ENCODE measurements around the gene ALG1L2.
"Not testable (repeated sequence)": the region's sequence is repeated elsewhere in the genome, so short reads cannot be mapped to it uniquely, and the experiment has no call there.

ALG1L2 gene

DNA sequence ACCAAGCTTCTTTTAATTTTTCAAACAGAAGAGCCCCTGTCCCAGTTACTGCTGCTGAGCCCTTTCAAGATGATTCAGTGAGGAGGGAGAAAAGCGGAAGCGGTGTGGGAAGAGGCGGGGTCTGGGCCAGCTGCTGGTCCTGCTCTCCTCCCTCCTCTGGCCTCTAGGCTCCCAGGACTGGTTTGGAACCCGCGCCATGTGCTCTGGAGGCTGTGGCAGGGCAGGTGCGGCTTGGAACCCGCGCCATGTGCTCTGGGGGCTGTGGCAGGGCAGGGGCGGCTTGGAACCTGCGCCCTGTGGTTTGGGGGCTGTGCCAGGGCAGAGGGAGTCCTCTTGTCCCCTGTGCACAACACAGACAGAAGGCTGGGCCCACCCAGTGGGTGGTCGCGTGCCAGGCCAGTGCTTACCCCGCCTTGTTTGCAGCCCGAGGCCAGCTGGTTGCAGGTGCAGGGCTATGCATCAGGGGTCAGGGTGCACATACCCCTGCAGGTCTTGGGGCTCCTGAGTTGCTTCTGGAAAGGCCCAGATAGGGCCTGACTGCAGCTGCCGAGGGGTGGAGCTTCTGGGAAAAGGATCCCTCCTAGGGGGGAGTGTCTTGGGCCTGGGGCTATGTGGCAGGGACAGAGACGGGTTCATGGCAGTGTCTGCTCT, 12.2 kb downstream of the ALG1L2 start:
- no peak for DNase-seq (ENCODE audit: low read depth in 2 of 2)

DNA sequence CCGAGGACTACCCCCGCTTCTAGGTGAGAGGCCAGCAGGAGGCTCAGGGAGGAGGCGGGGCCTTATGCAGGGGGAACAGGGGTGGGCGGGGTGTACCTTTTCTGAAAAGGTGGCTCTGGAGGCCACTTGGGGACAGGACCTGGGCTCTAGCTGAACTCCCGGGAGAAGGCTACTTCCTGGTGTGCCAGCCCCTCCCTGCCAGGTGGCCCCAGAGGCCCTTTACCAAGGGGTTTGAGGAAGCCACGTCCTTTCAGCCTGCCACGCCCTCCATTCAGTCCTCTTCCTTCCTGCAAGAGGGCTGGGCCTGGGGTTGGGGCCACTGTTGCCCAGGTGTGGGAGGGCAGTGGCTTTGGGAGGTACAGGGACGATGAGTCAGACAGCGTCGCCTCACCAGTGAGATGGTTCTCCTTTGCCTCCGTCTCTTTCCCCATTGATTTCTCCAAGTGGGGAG, 12.9 kb downstream of the ALG1L2 start:
- not testable (repeated sequence) for DNase-seq (ENCODE audit: low read depth in 2 of 2)

DNA sequence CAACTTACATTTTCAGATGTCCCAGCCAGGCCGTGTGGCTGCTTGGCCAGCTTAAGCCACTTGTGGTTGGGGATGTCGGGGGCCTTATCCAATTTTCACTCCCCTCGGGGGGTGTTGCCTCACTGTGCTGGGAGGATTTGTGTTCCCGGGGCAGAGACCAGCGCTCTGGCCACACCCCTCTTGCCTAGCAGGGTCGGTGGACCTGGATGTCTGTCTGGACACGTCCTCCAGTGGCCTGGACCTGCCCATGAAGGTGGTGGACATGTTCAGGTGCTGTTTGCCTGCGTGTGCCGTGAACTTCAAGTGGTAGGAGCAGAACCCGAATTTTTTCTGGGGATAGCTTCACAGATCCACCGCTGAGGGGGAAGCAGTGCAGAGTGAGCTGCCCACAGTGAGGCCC, 14.2 kb downstream of the ALG1L2 start:
- DNase-seq (ENCODE audit: low read depth in 2 of 2) = not testable (repeated sequence)

DNA sequence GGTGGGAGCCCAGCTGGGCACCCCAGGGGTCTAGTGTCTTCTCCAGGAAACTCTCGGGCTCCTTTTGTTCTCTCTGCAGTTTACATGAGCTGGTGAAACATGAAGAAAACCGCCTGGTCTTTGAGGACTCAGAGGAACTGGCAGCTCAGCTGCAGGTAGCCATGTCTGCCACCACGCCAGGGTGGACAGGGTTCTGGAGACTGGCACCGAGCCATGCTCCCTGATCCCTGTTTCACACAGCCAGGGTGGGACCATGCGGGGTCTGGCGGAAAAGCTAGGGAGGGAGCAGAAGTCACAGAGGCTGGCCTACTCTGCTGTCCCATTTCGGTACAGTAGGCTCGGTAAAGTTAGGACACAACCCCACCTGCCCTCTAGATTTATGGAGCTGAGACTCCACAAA, 15.5 kb downstream of the ALG1L2 start:
- DNase-seq (ENCODE audit: low read depth in 2 of 2) = not testable (repeated sequence)

DNA sequence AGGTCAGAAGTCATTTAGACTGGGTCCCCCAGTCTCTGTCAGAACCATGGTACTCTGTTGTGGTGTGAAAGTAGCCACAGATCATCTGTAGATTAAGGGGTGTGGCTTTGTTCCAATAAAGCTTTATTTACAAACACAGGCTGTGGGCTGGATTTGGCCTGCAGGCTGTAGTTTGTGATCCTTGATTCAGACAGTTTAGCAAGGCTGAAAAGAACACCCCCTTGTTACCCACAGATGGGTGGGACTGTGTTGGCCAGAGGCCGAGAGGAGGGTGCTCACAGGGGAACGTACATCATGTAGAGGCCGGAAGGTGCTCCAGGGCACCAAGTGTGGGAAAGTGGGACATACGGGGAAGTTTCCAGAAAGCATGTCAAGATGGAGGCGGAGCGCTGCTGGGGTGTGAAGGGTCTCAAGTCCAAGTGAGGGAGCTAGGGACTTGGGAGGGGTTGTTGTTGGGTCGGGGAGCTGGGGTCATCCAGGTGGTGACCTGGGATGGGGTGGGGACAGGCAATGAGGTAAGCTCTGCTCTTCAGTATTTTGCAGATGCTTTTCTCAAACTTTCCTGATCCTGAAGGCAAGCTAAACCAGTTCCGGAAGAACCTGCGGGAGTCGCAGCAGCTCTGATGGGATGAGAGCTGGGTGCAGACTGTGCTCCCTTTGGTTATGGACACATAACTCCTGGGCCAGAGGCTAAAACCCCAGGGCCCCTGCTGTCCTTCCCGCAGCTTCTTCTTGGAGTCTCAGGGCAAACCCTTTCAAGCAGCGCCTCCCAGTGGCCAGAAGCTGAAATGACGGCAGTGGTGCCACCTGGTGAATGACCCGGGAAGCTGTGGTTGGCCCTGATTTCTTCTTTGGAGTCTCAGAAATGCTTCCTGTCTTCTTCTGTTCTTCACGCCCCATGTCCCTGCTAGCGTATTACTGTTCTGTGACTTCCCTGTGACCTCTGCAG, 16.3 kb downstream of the ALG1L2 start:
- DNase-seq (ENCODE audit: low read depth in 2 of 2) = peak in 1 of 2 donors; percentile 28

DNA sequence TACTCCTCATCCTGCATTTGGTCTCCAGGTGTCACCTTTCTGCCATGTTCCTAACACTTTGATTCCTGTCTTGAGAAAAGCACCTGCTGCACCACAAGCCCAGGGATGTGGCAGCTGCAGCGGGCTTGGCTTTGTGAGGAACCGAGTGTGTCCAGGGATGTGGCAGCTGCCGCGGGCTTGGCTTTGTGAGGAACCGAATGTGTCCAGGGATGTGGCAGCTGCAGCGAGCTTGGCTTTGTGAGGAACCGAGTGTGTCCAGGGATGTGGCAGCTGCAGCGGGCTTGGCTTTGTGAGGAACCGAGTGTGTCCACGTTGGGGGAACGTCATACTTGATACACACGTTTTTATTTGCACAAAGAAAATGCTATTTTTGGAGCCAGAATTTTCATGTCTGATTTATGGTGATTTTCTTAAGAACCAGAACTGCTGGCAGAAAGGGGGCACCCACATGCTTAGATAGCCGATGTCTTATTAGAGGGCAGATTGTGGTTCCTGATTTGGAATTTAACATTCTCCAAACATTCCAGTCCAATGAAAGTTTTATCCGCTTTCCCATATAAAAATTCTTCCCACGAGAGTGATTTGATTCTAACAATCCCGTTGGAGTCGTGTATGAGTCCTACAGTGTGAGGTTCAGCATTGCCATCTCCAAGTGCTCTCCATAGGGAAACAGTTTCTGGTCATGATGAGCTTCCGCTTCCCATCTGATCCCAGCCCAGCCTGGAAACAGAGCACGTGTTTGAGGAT, 17.2 kb downstream of the ALG1L2 start:
- DNase-seq (ENCODE audit: low read depth in 2 of 2) = not testable (repeated sequence)

DNA sequence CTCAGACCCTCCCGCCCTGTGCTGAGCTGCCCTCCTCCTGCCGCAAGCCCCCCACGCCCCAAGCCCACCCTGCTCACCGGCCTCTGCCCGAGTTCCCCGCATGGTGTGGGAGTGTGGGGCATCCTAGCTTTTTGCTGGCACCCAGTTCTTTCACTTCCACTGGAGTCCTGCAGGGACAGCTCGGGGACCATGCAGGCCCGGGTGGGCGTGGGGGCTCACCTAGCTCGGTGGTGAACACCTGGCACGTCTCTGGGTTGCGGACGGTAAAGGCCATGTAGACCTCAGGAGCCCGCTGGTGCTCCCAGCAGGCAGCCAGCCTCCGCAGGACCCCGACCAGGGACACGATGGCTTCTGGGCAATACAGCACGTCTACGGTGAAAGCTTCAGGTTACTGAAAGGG, 20.9 kb downstream of the ALG1L2 start:
- not testable (repeated sequence) for DNase-seq (ENCODE audit: low read depth in 2 of 2)

DNA sequence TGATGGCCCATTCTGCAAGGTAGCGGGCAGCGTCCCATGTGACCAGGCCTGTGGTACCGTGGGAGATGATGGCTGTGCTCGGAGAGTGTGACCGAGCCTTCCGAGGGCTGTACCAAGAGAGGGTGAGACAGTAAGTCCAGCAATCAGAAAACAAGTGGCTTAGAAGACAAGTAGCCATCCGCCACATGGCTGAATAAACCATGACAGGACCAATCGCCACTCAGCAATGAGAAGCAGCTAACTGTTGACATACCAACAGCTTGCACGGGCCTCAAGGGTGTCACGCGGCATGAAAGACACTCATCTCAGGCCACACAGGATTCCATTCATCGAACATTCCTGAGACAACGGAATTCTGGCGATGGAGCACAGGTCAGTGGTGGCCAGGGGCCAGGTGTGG, 22.6 kb downstream of the ALG1L2 start:
- DNase-seq (ENCODE audit: low read depth in 2 of 2) = not testable (repeated sequence)

DNA sequence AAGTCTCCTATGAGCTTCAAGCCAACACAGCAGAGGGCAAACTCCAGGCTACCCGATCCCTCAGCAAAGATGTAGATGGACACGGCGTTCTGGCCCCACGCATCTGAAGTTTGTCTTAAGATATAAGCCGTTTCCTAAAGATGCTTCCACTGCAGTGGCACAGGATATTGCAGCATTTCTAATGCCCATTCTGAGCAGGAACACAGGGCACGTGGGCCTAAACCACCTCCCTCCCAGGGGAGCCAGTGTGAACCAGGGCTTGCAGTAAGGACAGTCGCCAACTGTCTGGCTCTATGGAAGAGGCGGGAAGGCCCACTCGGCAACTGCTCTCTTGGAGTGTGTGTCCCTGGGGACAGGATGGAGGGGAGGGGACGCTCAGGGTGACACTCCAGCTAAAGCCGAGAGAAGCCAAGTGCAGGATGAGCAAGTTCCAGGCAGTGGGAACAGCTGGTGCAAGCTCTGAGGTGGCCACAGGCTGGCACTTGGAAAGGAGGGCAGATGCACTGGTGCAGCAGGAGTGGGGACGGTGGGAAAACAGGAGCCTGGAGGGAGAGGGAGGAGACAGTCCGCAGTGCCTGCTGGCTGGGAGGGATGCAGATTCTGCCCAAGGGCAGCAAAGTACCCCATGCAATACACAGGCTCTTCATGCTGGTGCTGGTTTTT, 25.8 kb downstream of the ALG1L2 start:
- DNase-seq (ENCODE audit: low read depth in 2 of 2) = not testable (repeated sequence)

DNA sequence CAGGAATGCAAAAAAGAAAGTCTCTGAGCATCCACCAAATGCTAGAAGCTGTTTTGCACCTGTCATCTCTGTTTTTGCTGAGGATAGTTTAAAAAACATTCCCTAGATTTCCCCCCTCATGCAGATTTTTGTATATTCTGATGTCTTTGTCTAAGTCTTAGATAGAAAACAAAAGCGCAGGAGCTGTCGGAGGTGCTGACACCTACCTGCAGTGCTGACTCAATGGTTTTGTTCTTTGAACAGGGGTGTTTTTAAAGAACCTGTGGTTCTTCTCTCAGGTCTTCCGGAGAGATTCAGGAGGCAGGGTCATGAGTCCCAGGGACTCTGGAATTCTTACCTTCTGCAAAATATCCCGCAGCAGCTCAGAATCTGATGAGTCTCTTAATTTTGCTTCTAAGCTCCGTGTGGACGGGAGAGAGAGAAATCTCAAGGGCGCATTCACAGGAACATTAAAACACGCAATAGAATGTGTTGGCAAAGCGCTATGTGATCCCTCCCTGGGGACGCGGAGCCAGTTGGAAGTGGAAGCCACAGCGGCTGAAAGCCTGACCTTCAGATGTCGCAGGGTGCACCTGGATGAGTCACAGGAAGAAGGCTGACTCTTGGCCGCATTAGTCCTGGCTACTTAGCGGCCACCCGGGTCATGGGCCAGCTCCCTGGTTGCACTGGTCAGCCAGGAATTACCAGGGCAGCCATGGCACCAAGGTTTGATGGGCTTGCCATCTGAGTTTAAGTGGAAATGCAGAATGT, 27.4 kb downstream of the ALG1L2 start:
- DNase-seq (ENCODE audit: low read depth in 2 of 2) = not testable (repeated sequence)

DNA sequence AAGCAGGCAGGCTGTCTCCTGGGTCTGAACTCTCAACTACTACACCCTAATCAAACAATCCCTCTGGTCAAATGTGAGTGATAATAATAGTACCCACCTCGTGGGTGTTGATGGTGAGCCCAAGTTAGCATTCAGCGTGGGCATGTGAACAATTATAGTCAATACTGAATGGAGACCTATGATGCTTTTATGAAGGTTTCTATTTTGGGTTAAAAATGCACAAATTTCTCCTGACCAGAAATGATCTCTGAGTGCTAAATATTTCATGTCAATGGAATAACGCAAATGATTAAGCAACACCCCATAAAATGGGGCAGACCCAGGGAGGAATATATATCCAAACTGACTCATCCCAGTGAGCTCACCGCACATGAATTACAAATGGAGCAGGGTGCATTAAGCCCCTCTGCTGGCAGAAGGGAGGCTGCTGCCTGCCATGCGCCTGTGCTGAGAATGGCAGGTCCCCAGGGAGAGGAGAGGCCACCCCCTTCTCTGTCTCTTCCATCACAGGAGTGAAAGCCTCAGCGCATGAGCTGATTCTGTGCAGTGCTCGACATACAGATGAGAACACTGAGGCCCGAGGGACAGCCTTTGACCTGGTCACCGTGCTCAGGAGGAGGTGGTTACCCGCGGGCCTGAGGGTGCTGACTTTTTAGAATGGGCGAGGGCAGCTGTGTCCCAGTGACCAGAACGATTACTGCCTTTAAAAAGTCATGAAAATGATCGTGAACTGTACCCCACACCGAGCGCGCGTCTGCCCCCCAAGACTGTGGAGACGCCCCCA, 28.9 kb downstream of the ALG1L2 start:
- not testable (repeated sequence) for DNase-seq (ENCODE audit: low read depth in 2 of 2)

DNA sequence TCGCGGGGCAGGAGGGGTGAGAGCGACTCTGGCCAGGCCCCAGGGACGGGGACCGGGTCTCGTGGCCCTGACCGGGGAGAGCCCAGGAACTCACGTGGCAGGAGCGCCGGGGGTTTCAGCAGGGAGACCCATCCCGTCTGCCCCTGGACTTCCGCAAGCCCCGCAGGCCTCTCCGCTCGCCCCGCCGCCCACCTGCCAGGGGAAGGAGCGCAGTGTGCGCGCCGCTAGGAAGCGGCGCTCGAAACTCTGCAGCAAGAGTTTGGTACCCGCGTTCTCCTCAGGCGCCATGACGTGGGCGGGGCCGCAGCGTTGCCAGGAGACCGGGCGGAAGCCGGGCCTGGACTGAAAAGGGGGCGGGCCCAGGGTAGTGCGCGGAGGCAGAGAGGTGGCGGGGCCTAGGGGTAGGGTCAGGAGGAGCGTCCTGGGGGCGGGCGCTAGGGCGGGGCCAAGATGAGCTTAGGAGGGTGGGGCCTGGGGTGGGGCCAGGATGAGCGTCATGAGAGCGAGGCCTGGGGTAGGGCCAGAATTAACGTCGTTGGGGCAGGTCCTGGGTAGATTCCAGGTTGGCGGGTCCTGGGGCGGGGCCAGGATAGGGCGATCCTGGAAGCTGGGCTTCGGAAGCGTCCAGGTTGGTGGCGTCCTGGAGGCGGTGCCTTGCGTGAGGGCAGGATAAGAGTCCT, 29.7 kb downstream of the ALG1L2 start:
- peak; percentile 98 to 99 for DNase-seq (ENCODE audit: low read depth in 2 of 2)

DNA sequence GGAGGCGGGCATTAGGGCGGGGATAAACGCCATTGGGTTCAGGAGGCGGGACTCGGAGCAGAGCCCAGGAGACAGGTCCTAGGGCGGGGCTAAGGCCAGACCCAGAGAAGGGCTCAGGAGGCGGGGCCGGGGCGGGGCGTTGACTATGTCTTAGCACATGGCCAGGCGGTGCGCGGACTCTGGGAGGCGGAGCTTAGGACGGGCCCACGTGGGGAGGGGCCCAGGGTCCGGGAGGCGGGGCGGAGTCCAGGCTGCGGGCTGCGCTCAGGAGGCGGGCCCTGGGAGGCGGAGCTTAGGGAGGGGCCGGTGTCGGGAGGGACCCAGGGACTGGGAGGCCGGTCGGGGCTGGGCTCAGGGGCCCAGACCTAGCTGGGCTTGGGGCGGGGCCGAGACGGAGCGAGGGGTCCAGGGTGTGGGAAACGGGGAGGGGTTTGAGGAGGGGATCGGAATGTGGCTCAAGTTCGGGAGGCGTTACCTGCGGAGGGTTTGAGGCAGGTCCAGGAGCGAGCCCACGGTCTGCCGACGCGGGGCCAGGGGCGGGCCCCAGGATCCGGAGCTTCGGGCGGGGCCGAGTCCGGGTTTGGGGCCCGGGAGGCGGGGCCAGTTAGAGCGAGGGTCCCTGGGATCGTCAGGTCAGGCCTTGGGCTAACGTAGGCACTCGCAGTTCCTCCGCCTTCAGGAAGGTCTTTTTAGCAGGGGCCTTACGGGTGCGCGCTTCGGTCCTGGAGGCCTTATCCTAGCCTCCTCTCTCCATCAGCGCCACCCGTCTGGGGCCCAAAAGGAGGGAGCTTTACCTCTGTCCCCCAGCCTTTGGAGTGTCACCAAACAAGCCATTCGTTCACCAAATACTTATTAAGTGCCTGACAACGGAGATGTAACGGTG, 30.5 kb downstream of the ALG1L2 start:
- DNase-seq (ENCODE audit: low read depth in 2 of 2) = peak; percentile 98 to 100

DNA sequence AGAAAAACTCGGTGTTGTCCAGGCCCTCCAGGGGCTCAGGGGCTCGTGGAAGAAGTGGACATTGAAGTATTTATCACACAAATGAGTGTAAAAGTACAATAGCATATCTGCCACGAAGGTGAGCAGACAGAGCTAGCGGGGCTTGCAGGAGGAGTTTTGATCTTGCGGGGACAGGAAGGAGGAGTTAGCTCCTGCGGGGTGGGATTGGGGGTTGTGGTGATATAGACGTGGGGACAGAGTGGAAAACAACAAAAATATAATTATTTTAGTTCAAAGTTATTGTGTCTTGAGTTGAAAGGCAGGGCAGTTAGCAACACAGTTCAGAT, 31.1 kb downstream of the ALG1L2 start:
- not testable (repeated sequence) for DNase-seq (ENCODE audit: low read depth in 2 of 2)

DNA sequence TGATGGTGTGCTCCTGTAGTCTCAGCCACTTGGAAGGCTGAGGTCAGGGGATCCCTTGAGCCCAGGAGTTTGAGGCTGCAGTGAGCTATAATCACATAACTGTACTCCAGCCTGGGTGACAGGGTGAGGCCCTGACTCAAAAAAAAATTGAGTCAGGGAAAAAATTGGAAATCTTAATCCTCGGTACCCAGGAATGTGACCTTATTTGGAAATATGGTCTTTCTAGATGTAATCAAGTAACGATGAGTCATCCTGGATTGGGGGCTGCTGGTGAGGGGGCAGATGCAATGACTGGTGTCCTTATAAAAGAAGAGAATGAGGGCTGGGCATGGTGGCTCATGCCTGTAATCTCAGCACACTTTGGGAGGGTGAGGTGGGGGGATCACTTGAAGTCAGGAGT, 33.8 kb downstream of the ALG1L2 start:
- DNase-seq (ENCODE audit: low read depth in 2 of 2) = not testable (repeated sequence)

DNA sequence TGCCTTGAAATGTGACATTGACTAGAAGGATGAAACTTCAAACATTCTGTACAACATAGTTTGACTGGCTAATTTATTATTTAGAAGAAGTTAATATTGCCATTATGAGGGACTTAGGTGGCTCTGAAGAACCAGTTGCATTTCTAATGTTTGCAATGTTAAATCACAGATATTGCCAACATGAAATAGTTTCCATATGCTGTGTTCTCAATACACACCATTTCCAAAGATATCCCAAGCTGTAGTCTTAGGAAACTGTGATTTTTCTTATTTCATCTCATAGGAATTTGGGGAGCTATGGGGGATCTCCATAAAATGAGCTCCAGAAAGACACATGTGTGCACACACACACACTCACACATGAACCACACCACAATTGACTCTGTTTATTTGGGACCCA, 36.3 kb downstream of the ALG1L2 start:
- no peak for DNase-seq (ENCODE audit: low read depth in 2 of 2)

DNA sequence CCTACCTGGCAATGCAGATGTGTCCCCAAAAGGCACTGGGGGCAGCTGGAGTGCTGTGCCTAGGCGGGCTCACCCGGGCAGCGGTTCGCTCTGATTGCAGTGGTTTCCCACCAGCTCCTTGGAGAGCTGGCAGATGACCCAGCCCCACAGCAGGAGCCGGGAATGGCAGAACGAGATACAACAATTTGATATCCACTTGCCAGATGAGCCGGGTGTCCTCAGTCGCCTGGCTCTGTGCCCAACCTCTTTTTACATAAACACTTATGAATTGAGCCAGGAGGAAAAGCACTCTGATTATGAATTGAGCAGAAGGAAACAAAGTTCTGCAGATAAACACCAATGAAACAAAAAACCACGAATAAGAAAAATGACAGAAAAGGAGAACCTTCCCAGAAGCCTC, 38.2 kb downstream of the ALG1L2 start:
- not testable (repeated sequence) for DNase-seq (ENCODE audit: low read depth in 2 of 2)

DNA sequence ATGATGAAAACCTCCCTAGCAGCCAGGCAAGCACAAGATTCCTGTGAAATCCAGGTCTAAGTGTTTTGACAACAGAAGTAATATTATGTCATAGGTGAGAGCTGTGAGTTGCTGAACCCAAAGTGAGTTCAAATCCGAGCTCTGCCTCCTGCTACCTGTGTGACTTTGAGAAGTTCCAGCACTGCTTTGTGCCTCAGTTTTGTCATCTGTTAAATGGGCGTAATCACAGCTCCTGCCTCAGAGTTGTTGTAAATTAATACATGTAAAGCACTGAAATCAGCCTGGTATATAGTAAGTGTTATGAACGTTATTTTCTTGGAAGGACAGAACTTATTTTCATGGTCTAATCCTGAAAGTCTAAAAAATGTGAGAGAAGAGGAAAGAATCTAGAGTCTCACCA, 38.7 kb downstream of the ALG1L2 start:
- DNase-seq (ENCODE audit: low read depth in 2 of 2) = not testable (repeated sequence)

All from stimulated activated CD4-positive, alpha-beta T cell treated with anti-CD3 and anti-CD28 coated beads, Interleukin-1b, Interleukin-23, amount 100 ng/mL, for 4 hours (primary cell).